Osteoblast (primary cell): ENCODE results near the gene NGB. TPM values are rescaled to one million over a fixed set of nuclear protein-coding genes. Genes with fewer than 3 reads are reported as not detected.

ENCODE experiments used
- DNase-seq: peaks from one replicate; pipeline ENCODE4 v3.0.0; 2011; ENCODE audit warnings: low spot score, mixed read lengths; ENCODE audit not compliant: insufficient read length; ENCODE audit errors: missing footprints
- H2AFZ ChIP-seq: 2 replicates; pipeline ENCODE4 v1.6.0; 2011; ENCODE audit warnings: mild to moderate bottlenecking, low read length
- H3K27ac ChIP-seq: 2 replicates; pipeline ENCODE4 v1.5.1; 2011; ENCODE audit warnings: mild to moderate bottlenecking, low read depth, low read length, moderate library complexity
- H3K27me3 ChIP-seq: 2 replicates; pipeline ENCODE4 v1.6.0; 2012; ENCODE audit warnings: mild to moderate bottlenecking, control low read depth, inconsistent platforms, low read length, moderate library complexity; ENCODE audit not compliant: insufficient read depth
- H3K36me3 ChIP-seq: 2 replicates; pipeline ENCODE4 v1.5.1; 2011; ENCODE audit warnings: mild to moderate bottlenecking, low read length, control low read depth, moderate library complexity; ENCODE audit not compliant: insufficient read depth
- H3K4me1 ChIP-seq: 2 replicates; pipeline ENCODE4 v1.5.1; 2011; ENCODE audit warnings: mild to moderate bottlenecking, low read length, control low read depth, moderate library complexity; ENCODE audit not compliant: insufficient read depth
- H3K4me2 ChIP-seq: 2 replicates; pipeline ENCODE4 v1.6.0; 2011; ENCODE audit warnings: mild to moderate bottlenecking, low read length; ENCODE audit not compliant: insufficient read depth
- H3K4me3 ChIP-seq: fragments of 200-600 bp; sonication (generic); 3 replicates; pipeline ENCODE4 v1.5.1; 2012; ENCODE audit warnings: mild to moderate bottlenecking, low read length, inconsistent platforms; ENCODE audit not compliant: insufficient read depth
- H3K79me2 ChIP-seq: 2 replicates; pipeline ENCODE4 v1.6.0; 2012; ENCODE audit warnings: mild to moderate bottlenecking, low read length, control low read depth, inconsistent platforms; ENCODE audit not compliant: insufficient read depth
- H3K9me3 ChIP-seq: 2 replicates; pipeline ENCODE4 v1.5.1; 2011; ENCODE audit warnings: low read depth, low read length, control low read depth
- H4K20me1 ChIP-seq: 2 replicates; pipeline ENCODE4 v1.6.0; 2012; ENCODE audit warnings: mild to moderate bottlenecking, low read length, control low read depth; ENCODE audit not compliant: insufficient read depth
- total RNA-seq: library from RNA; depleted of rRNA; stranded (reverse); fragments of >200 nt; gene quantifications from 2 replicates; pipeline ENCODE4 v1.2.3, GENCODE V29; 2012
- TF ChIP-seq, protein P1 (sequence below): IDR thresholded peaks from 2 replicates; pipeline ENCODE4 v1.5.1; 2011; ENCODE audit warnings: mild to moderate bottlenecking, low read depth, low read length, moderate library complexity; ENCODE audit errors: extremely low read depth

Gene NGB
- total RNA-seq, 1 donor = not detected

DNA sequence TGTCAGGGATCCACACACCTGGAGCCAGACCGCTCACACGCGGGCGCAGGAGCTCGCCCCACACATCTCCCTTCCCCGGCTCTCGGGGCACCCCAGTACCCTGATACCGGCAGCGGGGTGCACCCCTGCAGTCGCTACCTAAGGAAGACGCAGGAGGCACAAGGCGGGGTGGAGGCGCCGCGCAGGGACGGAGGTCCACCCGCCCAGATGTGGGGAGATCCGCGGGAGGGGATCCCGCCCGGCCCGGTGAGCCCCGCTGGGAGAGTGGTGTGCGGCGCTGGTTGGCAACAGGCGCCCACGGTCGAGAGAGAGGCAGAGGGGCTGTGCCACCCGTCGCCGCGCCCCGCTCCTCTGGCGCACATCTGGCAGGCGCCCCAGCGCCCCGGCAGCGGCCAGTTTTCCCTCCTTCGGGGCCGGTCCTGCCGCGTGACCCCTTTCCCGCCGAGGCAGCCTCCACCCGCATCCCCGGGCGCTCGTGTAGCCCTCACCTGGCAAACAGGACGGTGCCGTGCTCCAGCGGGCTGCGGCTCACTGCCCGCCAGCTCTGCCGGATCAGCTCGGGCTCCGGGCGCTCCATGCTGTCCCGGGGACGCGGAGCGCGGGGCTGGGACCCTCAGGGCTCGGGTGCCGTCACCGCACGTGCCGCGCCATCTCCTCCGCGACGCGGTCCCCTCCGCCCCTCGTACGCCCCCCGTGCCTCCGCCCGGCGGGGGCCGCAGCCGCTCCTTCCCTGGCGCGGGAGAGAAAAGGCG, 469 bp downstream of the NGB start:
- peak; percentile 84 for DNase-seq
- TF ChIP-seq, protein P1, sequence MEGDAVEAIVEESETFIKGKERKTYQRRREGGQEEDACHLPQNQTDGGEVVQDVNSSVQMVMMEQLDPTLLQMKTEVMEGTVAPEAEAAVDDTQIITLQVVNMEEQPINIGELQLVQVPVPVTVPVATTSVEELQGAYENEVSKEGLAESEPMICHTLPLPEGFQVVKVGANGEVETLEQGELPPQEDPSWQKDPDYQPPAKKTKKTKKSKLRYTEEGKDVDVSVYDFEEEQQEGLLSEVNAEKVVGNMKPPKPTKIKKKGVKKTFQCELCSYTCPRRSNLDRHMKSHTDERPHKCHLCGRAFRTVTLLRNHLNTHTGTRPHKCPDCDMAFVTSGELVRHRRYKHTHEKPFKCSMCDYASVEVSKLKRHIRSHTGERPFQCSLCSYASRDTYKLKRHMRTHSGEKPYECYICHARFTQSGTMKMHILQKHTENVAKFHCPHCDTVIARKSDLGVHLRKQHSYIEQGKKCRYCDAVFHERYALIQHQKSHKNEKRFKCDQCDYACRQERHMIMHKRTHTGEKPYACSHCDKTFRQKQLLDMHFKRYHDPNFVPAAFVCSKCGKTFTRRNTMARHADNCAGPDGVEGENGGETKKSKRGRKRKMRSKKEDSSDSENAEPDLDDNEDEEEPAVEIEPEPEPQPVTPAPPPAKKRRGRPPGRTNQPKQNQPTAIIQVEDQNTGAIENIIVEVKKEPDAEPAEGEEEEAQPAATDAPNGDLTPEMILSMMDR = no peak
- Histone ChIP-seq H3K27ac (no peak overlapping the region), H3K36me3 (no peaks in the 10 kb centered on the region), H4K20me1 (no peaks in the 10 kb centered on the region), H3K9me3 (peaks cover 2% of the 10 kb centered on the region), H3K27me3 (peaks cover 11% of the 10 kb centered on the region), H3K4me1 (no peaks in the 10 kb centered on the region), H3K79me2 (no peaks in the 10 kb centered on the region), H2AFZ (no peak overlapping the region), H3K4me3 (no peak overlapping the region), H3K4me2 (no peak overlapping the region)

DNA sequence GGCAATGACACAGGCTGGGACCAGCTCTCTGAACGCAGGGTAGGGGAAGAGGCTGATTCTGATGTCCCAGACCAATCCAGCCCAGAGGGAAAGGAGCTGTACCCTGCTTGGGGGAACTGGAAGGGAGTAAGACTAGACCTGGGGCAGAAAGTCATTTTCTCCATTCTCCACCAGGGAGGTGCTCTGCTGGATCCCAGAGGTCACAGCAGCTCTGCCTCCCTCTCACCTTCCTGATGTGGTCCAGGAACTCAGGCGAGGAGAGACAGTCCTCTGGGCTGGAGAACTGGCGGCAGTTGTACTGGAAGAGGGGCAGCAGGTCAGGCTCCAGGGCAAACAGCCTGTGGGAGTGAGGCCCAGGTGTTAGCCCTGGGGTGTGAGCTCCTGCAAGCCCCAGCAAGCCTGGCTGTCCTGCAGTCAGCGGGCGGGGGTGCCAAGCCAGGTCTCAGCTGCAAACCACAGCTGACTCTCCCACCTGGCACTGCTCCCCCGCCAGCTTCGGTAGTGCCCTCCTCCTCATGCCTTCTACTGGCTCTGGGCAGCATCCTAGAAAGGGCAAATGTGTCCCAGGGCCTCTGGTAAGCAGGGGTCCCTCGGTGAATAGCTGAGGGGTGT, 1.9 kb downstream of the NGB start:
- Histone ChIP-seq H2AFZ (no peak overlapping the region), H3K27ac (no peak overlapping the region), H3K4me1 (no peaks in the 10 kb centered on the region), H3K4me3 (no peak overlapping the region), H4K20me1 (no peaks in the 10 kb centered on the region), H3K27me3 (peaks cover 11% of the 10 kb centered on the region), H3K4me2 (no peak overlapping the region), H3K9me3 (peaks cover 2% of the 10 kb centered on the region), H3K36me3 (no peaks in the 10 kb centered on the region), H3K79me2 (no peaks in the 10 kb centered on the region)
- TF ChIP-seq, protein P1 = no peak
- peak; percentile 83 for DNase-seq

- peak; percentile 68 for DNase-seq
- H3K36me3 ChIP-seq = no peaks in the 10 kb centered on the region
- H3K9me3 ChIP-seq = peaks cover 2% of the 10 kb centered on the region
- H3K4me2 ChIP-seq = no peak overlapping the region
- no peaks in the 10 kb centered on the region for H3K79me2 ChIP-seq
- H2AFZ ChIP-seq = no peak overlapping the region
- H3K27me3 ChIP-seq = peaks cover 11% of the 10 kb centered on the region
- H3K4me3 ChIP-seq = no peak overlapping the region
- H3K27ac ChIP-seq = no peak overlapping the region
- H3K4me1 ChIP-seq = no peaks in the 10 kb centered on the region
- H4K20me1 ChIP-seq = no peaks in the 10 kb centered on the region
- TF ChIP-seq, protein P1 = no peak
Observed at GRCh38 chr14:77267937-77268699, 2.9 kb downstream of the NGB start.

DNA sequence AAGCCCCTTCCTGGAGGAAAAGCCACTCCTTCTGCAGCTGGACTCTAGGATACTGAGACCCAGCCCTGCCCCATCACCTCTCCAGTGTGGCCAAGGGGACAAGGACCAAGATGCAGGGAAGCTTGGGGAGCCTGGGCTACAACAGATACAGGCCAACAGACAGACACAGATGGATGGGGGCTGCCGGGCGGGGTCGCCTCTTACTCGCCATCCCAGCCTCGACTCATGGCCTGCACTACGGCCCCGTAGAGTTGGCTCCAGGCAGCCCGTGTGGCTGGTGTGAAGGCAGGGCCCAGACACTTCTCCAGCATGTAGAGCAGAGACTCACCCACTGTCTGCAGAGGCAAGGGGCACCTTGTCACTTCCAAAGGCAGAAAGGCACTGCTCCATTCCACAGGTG, 4.7 kb downstream of the NGB start:
- Histone ChIP-seq H4K20me1 (no peaks in the 10 kb centered on the region), H2AFZ (no peak overlapping the region), H3K4me3 (no peak overlapping the region), H3K36me3 (no peaks in the 10 kb centered on the region), H3K4me1 (no peaks in the 10 kb centered on the region), H3K79me2 (no peaks in the 10 kb centered on the region), H3K9me3 (peaks cover 2% of the 10 kb centered on the region), H3K4me2 (no peak overlapping the region), H3K27me3 (peaks cover 10% of the 10 kb centered on the region), H3K27ac (no peak overlapping the region)
- DNase-seq = peak; percentile 57
- TF ChIP-seq, protein P1 = no peak
